Hematopoietic multipotent progenitor cell treated with erythropoietin and hydrocortisone succinate and interleukin-3 and kit ligand, for 8 days (in vitro differentiated cells): ENCODE measurements around the gene SORBS2.

Source experiments
- DNase-seq: peaks from one replicate; pipeline ENCODE4 v3.0.0-alpha.2; 2015

SORBS2 gene

DNA sequence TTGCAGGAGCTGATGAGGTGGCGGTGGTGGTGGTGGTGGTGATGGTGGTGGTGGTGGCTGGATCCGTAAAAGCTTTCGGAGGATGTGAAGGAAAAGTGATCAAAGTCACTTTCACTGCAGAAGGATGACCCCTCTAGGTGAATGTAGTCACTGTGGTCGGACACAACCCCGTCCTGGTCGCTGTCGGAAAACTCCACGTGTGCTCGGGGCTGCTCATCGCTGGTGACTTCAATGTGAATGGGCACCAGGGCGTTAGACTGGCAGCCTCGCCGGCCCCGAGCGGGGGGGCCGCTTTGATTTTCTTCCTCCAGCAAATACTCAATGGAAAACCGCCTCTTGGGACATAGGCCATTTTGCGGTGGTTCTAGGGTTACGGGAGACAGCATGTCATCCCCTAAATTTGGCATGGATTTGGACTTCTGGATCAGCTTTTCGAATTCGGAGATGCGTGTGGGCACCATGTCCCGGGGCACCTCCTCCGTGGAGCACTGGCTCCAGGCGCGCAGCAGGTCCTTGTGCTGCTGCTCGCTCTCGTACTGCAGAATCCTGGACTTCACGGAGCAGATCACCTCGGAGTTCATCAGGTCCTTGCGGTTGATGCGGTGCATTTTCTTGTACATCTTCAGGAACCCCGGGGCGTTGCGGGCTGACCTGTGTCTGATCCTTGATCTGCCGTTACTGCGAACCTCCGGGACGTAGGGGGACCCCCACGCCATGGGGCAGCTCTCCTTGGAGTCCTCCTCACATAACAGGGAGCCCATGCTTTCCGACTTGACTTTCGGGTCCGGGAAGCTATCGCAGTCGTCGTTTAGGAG is 188.3 kb downstream of the SORBS2 start:
- DNase-seq, result no peak

DNA sequence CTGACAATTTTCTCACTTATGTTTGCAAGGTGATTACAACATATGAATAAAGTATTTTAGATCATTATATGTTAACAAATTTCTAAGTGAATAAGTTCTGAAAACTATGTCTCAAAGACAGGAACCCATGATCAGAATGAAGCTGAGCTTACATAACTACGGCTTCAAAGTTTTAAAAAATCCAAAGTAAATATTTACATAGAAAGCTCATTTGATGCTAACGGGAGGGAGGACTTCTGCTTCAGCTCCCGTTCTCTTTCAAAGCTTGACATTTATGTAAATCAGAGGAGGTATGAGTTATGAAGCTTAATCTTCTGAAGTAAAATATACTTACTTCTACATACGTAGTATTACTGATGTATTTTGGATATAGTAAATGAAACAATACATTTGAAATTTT is 203.8 kb downstream of the SORBS2 start:
- no peak for DNase-seq

DNA sequence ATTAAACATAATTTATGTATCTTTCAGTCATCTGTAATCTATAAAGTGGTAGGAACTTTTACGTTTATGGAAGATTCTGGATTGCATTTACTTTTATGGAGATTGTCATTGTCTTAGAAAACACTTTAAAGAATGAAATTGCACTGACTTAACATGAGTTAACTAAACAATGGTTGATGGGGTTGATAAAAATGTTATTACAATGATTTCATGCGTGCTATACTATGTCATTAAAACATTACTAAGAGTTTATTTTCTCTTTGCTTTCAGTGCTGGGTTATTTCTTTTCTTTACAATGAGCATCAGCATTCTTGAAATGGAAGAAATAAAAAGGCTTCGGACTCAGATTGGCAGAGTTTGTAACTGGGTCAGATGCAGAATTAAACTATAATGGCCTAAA is 209.6 kb downstream of the SORBS2 start:
- DNase-seq, result no peak

DNA sequence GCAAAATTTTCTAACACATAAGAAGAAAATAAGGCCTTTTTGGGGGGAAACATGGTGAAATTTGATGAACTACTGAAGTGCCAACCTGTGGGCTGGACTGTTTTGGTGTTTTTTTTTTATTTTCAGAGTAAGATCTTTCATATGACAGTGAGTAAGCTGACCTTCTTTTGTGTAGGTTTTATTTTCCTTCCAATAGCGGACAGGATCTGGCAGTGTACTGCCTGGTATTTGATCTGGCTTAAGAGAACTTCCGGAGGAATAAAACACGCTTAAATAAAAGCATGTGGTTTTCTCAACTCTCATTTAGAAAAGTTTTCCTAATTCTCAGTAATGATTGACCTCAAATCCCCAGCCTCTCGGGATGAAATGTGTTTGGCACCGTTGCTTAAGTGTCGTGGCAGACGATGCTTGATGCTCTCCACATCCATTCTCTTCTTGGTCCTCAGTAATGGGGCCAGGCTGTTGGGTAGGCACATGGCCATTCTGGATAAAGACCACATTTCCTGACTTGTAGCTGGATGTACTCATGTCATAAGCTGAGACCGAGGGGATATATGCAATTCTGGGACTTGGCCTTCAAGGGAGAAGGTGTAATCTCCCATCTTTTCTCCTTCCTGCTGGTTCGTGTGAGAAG is 211.1 kb downstream of the SORBS2 start:
- no peak for DNase-seq

DNA sequence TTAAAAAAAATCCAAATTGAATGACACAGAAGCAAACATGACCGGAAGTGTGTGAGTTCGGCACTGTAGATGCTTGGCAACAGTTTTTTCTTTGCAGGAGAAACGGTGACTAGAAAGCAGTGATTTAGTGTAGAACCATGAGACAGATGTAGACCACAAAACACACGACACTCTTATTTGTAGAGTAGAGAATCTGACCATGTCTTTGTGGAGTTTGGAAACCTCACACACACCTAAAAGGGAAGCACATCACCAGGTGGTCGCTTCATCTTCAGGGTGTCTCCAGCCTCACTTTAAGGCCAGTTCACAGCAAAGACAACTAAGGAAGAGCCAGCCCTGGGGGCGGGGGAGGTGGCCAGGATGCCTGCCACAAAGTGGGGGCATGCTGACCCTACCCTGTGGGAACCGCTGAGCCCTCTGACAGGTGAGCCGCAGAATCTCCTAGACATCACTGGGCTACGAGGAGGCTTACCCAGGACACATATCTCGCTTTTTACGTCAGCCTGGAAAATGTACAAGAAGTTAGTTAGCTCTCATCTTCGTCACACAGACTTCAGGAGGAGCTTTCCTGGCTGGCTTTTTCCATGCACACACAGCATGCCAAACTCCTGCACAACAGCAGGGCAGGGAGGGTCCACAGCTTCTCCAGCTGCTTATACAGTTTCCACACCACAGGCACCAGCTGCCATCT is 212.3 kb downstream of the SORBS2 start:
- no peak for DNase-seq

DNA sequence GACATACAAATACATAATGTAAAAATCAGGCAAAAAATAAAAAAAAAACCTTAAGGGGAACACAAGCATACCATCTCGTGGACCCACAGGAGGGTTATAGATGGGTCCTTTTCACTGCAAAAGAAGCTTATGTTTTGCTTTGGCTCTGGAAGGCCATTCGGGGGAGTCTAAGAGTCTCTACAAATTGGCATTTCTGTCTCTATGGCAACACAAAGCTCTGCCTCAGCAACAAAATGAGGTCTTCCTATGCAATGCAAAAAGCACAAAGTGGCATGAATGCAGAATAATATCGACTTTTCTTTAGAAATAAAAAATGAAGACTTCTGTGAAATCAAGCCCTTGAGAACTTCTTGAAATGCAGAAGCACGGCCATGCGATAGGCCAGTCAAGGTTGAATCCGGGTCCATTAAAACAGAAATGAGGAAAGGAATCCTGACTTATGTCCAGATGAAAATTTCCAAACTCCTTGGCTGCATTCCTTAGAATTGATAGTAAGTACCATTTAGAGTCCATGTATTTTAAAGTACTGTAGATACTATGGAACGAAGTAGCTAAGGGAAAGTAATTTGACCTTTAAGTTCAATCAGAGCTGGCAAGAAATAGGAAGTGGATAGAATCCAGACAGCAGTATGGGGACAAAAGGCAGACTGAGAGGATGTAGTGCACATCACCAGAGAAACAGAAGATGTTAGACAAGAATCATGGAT is 213.0 kb downstream of the SORBS2 start:
- no peak for DNase-seq

DNA sequence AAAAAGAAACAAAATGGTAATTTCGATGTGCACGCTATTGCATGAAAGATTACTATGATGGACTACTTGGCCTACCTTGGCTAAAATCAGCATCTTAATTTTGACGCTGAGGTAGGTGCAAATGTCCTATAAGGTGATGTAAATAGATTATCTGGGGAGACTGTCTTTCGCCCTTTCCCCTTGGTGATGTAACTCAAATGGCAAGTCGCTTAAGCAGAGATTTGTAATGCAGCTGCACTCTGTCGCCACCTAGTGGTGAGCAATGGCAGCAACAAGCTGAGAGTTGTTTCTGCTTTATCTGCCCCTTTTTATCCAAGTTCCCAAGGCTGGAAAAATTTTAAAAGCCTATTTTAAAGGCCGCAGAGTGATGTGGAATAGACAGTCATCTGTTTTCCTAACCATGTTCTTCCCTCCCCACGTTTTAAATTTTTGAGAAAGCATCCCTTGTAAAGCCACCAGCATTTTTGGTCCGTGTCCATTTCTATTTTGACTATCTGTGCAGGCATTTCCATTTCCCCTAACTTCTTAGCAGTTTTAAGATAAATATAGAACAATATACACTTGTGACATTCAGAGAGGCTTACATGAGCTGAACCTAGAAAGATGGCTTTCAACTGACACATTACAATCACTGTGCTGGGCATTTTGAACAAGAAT is 214.3 kb downstream of the SORBS2 start:
- peak; percentile 72 for DNase-seq

DNA sequence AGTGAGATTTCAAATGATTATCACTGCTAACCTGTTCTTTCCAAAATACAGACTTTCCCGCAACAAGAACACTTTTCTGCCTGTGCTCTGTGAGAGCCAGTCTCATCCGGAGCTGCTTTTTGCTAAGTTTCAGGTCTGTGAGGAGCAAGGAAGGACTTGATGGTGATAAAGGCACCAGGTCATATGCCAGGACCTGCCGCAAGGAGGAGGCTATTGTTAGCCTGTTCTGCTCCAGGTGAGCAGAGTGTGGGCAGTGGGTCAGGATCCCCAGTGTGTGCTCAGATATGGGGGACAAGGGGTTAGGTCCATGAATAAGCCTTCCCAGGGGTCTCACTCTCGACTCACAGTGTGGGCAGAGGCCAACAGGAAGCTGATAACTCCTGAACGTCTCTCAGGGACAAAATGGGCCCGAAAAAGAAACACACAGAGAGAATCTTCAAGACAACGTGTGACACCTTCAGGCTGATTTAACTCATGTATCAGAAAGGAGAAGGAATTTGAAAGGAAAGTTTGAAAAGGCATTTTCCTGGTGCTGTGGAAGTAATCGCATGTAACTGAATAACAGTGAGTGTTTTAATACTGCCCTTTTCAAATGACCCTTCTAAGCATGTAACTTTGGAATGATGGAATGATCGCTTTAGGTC is 219.0 kb downstream of the SORBS2 start:
- DNase-seq, result no peak

DNA sequence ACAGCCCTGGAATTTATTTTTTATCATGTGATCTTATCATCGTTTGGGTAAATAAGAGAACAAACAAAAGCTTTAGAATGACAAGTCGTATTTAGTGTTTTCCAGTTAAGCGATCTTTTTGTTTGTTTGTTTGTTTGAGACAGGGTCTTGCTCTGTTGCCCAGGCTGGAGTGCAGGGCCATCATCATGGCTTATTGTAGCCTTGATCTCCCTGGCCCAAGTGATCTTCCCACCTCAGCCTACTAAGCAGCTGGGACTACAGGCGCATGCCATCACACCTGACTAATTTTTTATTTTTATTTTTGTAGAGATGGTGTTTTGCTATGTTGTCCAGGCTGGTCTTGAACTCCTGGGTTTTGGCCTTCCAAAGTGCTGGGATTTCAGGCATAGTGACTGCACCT is 219.6 kb downstream of the SORBS2 start:
- no peak for DNase-seq

DNA sequence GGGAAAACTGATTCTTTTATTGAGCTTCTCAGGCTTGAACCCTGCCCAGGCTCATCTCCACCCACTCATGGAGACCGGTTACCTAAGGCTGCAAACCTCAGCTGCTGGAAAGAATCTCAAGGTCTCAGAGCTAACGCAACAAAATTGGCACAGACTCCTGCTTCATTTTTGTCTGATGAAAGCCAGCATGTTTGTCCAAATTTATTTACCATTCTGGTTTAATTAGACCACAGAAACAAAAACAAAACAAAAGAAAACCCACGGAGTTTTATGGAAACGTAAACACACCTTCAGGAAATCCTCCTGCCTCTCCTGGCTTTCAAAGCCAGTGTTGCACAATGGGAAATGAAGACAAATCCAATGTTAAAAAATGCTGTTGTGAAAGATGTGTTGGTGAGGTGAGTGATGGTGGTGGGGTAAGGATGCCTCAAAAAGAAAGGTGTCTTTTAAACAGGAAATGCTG is 220.3 kb downstream of the SORBS2 start:
- no peak for DNase-seq

DNA sequence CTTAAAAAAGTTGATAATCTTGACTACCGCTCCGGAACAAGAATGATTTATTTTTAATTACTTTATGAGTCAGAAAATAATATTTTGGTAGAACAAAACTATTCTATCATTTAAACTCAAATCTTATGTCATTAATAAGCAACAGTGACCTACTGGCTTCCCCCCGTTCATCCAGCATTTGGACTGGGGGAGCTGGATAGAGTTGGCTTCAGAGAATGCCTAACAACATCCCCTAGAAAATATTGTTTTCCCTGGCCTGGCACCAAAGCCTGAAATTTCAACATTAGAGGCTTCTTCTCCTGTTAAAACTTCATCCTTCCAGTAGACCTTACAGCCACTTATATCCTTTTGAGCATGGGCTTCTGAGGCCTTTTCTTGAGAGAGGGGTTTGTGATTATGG is 221.0 kb downstream of the SORBS2 start:
- DNase-seq, result no peak

DNA sequence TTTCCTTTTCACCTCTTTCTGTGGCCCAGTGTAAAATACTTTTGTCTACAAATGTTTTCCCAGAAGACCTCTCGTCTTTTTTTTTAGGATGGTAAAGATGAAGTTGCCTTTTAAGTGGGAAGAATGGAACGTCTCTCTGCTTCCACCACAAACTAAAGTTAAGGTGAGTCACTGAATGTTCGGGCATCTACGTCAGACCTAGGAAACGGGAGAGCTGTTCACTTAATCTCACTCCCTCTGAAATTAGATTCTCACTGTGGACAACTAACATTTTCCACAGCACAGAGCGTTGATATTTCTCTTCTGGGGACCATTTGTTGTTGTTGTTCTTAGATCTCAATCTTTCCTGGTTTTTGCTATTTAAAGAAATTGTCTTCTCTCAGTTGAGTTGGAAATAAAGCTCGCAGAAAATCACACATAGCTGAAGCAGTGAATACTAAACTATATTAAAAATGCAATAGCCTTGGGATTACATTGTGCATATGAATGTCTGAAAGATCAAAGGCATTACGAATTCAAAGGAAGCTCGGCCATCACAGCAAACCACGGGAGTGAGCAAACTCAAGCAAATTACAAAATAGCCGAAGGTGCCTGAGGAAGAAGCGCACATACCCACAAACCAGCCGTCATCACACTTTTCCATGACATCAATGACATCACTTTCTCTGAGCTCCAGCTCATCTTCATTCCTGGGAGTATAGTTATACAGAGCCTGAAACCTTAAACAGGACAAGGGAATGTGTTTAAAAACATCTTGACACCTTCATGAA is 222.7 kb downstream of the SORBS2 start:
- DNase-seq, result no peak

DNA sequence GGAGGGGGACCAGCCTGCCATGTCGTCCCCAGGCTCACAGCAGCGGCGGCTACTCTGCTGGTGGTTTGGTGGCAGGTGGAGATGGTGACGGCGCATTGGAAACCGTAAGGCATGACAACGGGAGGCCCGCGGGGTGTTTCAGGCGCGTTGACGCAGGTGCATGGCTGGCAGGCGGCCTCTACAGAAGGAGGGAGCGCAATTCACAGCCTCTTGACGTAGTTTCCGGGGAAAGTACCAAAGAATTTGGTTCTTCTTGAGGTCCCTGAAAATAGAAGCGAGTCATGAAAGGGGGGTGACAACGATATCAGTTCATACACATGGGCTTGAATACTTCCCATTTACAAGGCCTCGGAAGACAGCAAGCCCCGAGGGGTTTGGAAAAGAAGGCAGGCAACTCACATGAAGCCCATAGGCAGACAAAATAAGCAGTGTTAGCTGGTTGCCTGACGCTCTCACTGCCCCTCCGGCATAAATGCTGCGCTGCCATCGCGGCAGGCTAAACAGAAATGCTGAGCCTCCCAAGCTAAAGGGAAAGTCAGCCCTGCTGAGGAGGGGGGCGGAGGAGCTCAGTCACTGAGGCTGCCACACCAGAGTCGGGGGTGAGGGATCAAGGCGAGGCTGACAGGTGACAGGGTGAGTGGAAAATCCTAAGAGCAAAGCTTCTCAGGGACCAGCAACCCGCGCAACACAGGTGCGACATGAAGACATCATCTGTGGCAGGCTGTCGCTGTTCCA is 224.4 kb downstream of the SORBS2 start:
- no peak for DNase-seq

DNA sequence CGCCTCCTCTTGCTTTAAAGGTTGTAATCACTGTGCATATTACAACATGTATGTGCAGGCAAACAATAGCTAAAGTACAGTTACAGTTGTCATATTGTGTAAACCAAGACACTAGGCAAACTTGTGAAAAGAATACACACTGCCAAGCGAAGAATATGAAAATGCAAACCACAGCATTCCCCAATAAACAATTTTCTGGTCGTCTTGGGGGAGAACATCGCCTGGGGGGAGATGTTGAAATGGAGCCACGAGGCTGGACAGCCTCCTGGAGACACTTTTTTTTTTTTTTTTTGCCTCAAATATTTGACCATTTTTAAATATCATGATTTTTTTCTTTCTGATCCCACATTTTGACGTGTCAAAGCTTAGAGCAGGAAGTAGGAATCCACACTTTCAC is 225.0 kb downstream of the SORBS2 start:
- DNase-seq, result no peak

DNA sequence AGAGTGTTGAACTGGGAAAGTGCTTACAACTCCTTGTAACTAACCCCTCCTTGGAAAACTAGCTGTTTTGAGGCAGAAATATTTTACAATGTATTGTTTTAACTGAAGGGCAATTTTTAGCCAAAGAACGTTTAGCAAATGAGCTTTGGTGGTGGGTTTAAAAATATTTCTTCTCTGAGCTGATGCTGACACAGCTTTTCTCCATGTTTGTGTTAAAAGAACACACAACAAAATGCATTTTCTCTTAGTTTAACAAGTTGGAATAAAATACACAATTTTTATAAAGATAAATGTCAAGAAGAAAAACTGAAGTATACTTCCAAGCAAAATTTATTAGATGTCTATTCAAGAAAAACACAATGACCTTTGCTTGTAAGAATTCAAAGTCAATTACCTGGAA is 226.8 kb downstream of the SORBS2 start:
- no peak for DNase-seq

DNA sequence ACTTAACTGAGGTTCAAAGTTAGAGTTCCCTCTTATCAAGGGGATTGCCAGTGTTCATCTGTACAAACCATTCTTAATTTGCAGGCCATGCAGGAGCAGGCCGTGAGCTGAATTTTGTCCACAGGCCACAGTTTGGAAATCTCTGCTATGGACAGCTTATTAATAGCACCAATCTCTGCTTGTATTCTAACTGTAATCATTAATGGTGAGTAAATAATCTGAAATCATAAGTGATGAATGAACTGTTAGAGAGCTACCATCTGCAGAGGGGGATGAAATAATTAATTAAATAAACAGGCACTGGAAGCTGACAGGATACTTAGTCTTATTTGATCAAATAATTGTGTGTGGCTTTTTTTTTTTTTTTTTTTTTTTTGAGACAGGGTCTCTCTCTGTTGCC is 228.2 kb downstream of the SORBS2 start:
- no peak for DNase-seq

DNA sequence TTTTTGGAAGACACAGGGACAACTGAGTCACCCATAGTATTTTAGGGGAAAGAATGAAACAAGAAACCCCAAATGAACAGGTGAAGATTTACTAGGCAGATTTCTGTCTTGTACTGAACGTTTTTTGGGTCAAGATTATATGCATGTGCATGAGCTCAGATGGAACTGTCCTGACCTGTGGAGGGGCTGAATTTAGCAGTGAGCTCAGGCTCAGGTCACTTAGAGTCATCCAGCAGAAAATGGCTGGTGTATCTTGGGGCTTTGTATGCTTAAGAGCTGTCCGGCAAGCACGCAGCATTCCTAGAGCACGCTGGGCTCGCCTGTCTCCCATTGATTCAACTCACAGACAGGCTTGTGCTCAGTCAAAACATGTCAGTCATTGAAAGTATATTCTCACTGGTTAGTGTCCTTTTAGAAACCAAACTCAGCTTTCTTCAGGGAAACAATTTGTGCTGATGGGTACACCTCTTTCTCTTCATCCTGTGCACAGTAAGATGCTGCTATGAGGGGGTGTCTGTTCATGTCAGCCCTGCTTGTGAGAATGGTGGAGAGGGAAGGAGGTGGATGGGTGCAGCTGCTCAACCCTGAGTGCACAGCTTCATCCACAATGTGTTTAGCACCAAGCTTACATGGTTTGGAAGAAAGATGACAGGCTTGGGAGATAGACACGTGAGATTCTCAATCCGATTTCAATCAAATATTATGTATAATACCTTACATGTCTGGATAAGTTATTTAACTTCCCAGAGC is 229.2 kb downstream of the SORBS2 start:
- DNase-seq, result no peak

DNA sequence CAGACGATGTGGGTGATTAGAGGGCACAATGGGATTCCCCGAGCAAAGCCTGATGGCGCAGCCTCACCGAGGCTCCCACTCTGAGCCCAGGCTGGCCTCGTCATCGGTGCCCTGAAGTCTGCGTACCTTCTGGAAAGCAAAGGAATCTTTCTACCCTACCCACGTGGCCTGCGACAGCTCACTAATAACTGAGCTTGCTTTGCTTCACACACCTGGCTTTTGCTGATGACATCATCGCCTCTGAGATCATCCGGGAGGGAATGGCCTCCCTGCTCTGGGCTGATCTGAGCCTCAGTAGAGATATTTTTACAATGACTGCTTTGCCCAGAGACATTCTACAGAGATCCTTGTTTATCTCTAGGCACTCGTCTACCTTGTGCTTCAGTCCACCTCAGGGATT is 231.3 kb downstream of the SORBS2 start:
- no peak for DNase-seq

DNA sequence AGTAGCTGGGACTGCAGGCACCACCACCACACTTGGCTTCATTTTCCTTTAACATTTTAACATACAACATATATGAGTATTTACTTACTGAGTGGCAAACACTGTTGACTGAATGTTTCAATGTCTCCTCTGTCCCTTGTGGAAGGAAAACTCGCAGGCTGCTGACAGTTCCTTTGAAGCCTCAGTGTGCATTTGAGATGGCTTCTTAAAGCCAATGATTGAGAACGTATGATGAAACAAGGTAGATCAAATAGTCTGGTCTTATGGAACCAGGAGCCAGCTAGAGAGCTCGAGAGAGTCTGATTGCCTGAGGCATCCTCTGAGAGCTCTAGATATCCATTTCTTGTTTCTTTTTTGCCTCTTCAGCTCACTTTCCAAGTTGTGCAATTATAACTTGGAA is 233.7 kb downstream of the SORBS2 start:
- DNase-seq, result no peak
